ENCODE measurements around the gene WNT11.

WNT11 gene

GRCh38 chr11:76169473-76169896, 36.8 kb downstream of the WNT11 start:
- no peak for DNase-seq

GRCh38 chr11:76167590-76167989, 38.7 kb downstream of the WNT11 start:
- DNase-seq, result no peak

GRCh38 chr11:76166314-76166713, 40.0 kb downstream of the WNT11 start:
- no peak for DNase-seq

- no peak for DNase-seq
These were observed 41.2 kb downstream of the WNT11 start for GRCh38 chr11:76164861-76165751.

- no peak for DNase-seq
These were observed 42.2 kb downstream of the WNT11 start for GRCh38 chr11:76164081-76164480.

GRCh38 chr11:76163289-76163880, 42.9 kb downstream of the WNT11 start:
- no peak for DNase-seq

GRCh38 chr11:76162336-76163288, 43.7 kb downstream of the WNT11 start:
- no peak for DNase-seq

GRCh38 chr11:76161261-76161961, 44.9 kb downstream of the WNT11 start:
- DNase-seq, result no peak

GRCh38 chr11:76160856-76161255, 45.4 kb downstream of the WNT11 start:
- no peak for DNase-seq

GRCh38 chr11:76159983-76160661, 46.2 kb downstream of the WNT11 start:
- no peak for DNase-seq

- DNase-seq, result no peak
These were observed 46.9 kb downstream of the WNT11 start for GRCh38 chr11:76159303-76159937.

- DNase-seq, result no peak
These were observed 47.7 kb downstream of the WNT11 start for GRCh38 chr11:76158394-76159302.

- no peak for DNase-seq
These were observed 48.4 kb downstream of the WNT11 start for GRCh38 chr11:76157891-76158290.

GRCh38 chr11:76156971-76157427, 49.3 kb downstream of the WNT11 start:
- DNase-seq, result no peak

- DNase-seq, result no peak
These were observed 50.6 kb downstream of the WNT11 start for GRCh38 chr11:76155500-76156227.

- no peak for DNase-seq
These were observed 52.8 kb downstream of the WNT11 start for GRCh38 chr11:76153571-76153923.

- DNase-seq, result no peak
These were observed 53.3 kb downstream of the WNT11 start for GRCh38 chr11:76152741-76153570.

GRCh38 chr11:76152086-76152681, 54.1 kb downstream of the WNT11 start:
- no peak for DNase-seq
